WTC11 (cell line): ENCODE data around the gene CR2. TPM values are rescaled to one million over a fixed set of nuclear protein-coding genes. Genes with fewer than 3 reads are reported as not detected.

Experiments
- ATAC-seq: fragments of 200-7000 bp; cut with Tn5 transposase; 2 replicates; pipeline ENCODE4 v1.10.0; 2021; ENCODE audit warnings: mild to moderate bottlenecking, moderate library complexity
- CTCF ChIA-PET: fragments of 300-600 bp; sonication (Branson Sonifier 250); formaldehyde crosslinking; loops from one replicate; lab custom pipeline; 2021; ENCODE audit warnings: antibody characterized with exemption; lab: Charles Lee
- POLR2A ChIA-PET: fragments of 350-600 bp; sonication (Branson Sonifier 250); formaldehyde crosslinking; loops from one replicate; lab custom pipeline; 2021; ENCODE audit warnings: antibody characterized with exemption; lab: Charles Lee
- DNase-seq: peaks from one replicate; pipeline ENCODE4 v3.0.0; 2021; ENCODE audit warnings: low spot score
- H3K27ac Mint-ChIP-seq: 2 replicates; pipeline ENCODE4 v1.8.0; 2021; ENCODE audit warnings: mixed read lengths
- H3K27me3 Mint-ChIP-seq: 2 replicates; pipeline ENCODE4 v1.8.0; 2021; ENCODE audit warnings: low read depth, mild to moderate bottlenecking, moderate library complexity, mixed read lengths
- H3K36me3 Mint-ChIP-seq: 2 replicates; pipeline ENCODE4 v1.8.0; 2021; ENCODE audit warnings: mixed read lengths
- H3K4me1 Mint-ChIP-seq: 2 replicates; pipeline ENCODE4 v1.8.0; 2022; ENCODE audit warnings: mixed read lengths
- H3K4me3 Mint-ChIP-seq: 2 replicates; pipeline ENCODE4 v1.8.0; 2021; ENCODE audit warnings: mild to moderate bottlenecking, moderate library complexity, mixed read lengths
- H3K9me3 Mint-ChIP-seq: 2 replicates; pipeline ENCODE4 v1.8.0; 2021; ENCODE audit warnings: mixed read lengths
- ATF1 ChIP-seq: sonication (generic); formaldehyde crosslinking; IDR thresholded peaks from 2 replicates; pipeline ENCODE4 v1.8.1; 2023; ENCODE audit warnings: mild to moderate bottlenecking, moderate library complexity, missing genetic modification reagents
- ATF6 ChIP-seq: sonication (generic); formaldehyde crosslinking; IDR thresholded peaks from 2 replicates; pipeline ENCODE4 v1.8.1; 2023; ENCODE audit warnings: mild to moderate bottlenecking, missing genetic modification reagents
- CBFB ChIP-seq: sonication (generic); formaldehyde crosslinking; IDR thresholded peaks from 2 replicates; pipeline ENCODE4 v1.8.1; 2022; ENCODE audit warnings: mild to moderate bottlenecking, low read depth, missing genetic modification reagents
- ESRRA ChIP-seq: sonication (generic); formaldehyde crosslinking; IDR thresholded peaks from 2 replicates; pipeline ENCODE4 v1.8.1; 2022; ENCODE audit warnings: mild to moderate bottlenecking, missing genetic modification reagents, borderline replicate concordance
- FOXJ3 ChIP-seq: sonication (generic); formaldehyde crosslinking; IDR thresholded peaks from 2 replicates; pipeline ENCODE4 v1.9.0; 2021; ENCODE audit warnings: missing genetic modification reagents, mild to moderate bottlenecking, borderline replicate concordance
- FOXP1 ChIP-seq: sonication (generic); formaldehyde crosslinking; IDR thresholded peaks from 2 replicates; pipeline ENCODE4 v1.8.0; 2022; ENCODE audit warnings: missing genetic modification reagents, mild to moderate bottlenecking, moderate library complexity, borderline replicate concordance
- FOXP4 ChIP-seq: sonication (generic); formaldehyde crosslinking; IDR thresholded peaks from 2 replicates; pipeline ENCODE4 v1.8.0; 2022; ENCODE audit warnings: mild to moderate bottlenecking, missing genetic modification reagents
- GRHL2 ChIP-seq: fragments of 250-450 bp; sonication (Bioruptor Pico); IDR thresholded peaks from 2 replicates; pipeline ENCODE4 v1.8.0; 2022; ENCODE audit warnings: mild to moderate bottlenecking, moderate library complexity; ENCODE audit not compliant: insufficient replicate concordance, severe bottlenecking
- JUN ChIP-seq: sonication (generic); formaldehyde crosslinking; IDR thresholded peaks from 2 replicates; pipeline ENCODE4 v1.8.0; 2023; ENCODE audit warnings: mild to moderate bottlenecking, missing genetic modification reagents
- KAT7 ChIP-seq: sonication (generic); formaldehyde crosslinking; IDR thresholded peaks from 2 replicates; pipeline ENCODE4 v1.8.1; 2023; ENCODE audit warnings: missing genetic modification reagents, mild to moderate bottlenecking, borderline replicate concordance
- MLX ChIP-seq: sonication (generic); formaldehyde crosslinking; IDR thresholded peaks from 2 replicates; pipeline ENCODE4 v1.8.1; 2023; ENCODE audit warnings: mild to moderate bottlenecking, missing genetic modification reagents, moderate library complexity
- MXD4 ChIP-seq: fragments of 250-450 bp; sonication (Bioruptor Pico); IDR thresholded peaks from 2 replicates; pipeline ENCODE4 v1.8.0; 2021; ENCODE audit warnings: mild to moderate bottlenecking, moderate library complexity, borderline replicate concordance
- NR1H2 ChIP-seq: sonication (generic); formaldehyde crosslinking; IDR thresholded peaks from 2 replicates; pipeline ENCODE4 v1.9.0; 2021; ENCODE audit warnings: mild to moderate bottlenecking, moderate library complexity, missing genetic modification reagents
- RORB ChIP-seq: fragments of 250-450 bp; sonication (Bioruptor Pico); IDR thresholded peaks from 2 replicates; pipeline ENCODE4 v1.9.0; 2021; ENCODE audit warnings: mild to moderate bottlenecking
- USF1 ChIP-seq: sonication (generic); formaldehyde crosslinking; IDR thresholded peaks from 2 replicates; pipeline ENCODE4 v1.8.0; 2022; ENCODE audit warnings: mild to moderate bottlenecking, missing genetic modification reagents
- ZBTB43 ChIP-seq: sonication (generic); formaldehyde crosslinking; IDR thresholded peaks from 2 replicates; pipeline ENCODE4 v1.8.1; 2023; ENCODE audit warnings: mild to moderate bottlenecking, missing genetic modification reagents
- ZNF121 ChIP-seq: sonication (generic); formaldehyde crosslinking; IDR thresholded peaks from 2 replicates; pipeline ENCODE4 v1.8.0; 2023; ENCODE audit warnings: missing genetic modification reagents
- ZNF281 ChIP-seq: sonication (generic); formaldehyde crosslinking; IDR thresholded peaks from 2 replicates; pipeline ENCODE4 v1.8.0; 2023; ENCODE audit warnings: mild to moderate bottlenecking, missing genetic modification reagents
- ZNF532 ChIP-seq: fragments of 250-450 bp; sonication (Bioruptor Pico); IDR thresholded peaks from 2 replicates; pipeline ENCODE4 v1.9.0; 2021; ENCODE audit warnings: mild to moderate bottlenecking, borderline replicate concordance
- ZSCAN18 ChIP-seq: fragments of 250-450 bp; sonication (Bioruptor Pico); IDR thresholded peaks from 2 replicates; pipeline ENCODE4 v2.1.2; 2022; ENCODE audit warnings: mild to moderate bottlenecking, moderate library complexity
- total RNA-seq: library from RNA; stranded (reverse); gene quantifications from 3 replicates; pipeline ENCODE4 v1.2.3, GENCODE V29; 2021

The CR2 gene
- total RNA-seq, 1 experiment from 2014 or later: 3.8 TPM

- TF ChIP-seq FOXP4 (no peak), ZBTB43 (CRISPR knock-in tag) (no peak), ZNF121 (no peak), MXD4 (CRISPR knock-in tag) (no peak), ATF6 (no peak)
Measured at GRCh38 chr1:207407655-207408260, 46.4 kb upstream of the CR2 start (continued).

GRCh38 chr1:207412845-207413244, 41.3 kb upstream of the CR2 start:
- H3K4me3 Mint-ChIP-seq: no peak overlapping the region
- H3K27ac Mint-ChIP-seq: no peak overlapping the region
- H3K9me3 Mint-ChIP-seq: no peaks in the 10 kb centered on the region; the same call in 1 of the 2 replicates
- POLR2A ChIA-PET: no interaction called here
- H3K36me3 Mint-ChIP-seq: no peaks in the 10 kb centered on the region
- ATAC-seq (no peak), DNase-seq (no peak)
- peaks cover 3% of the 10 kb centered on the region for H3K4me1 Mint-ChIP-seq
- H3K27me3 Mint-ChIP-seq: no peaks in the 10 kb centered on the region; the same call in 1 of the 2 replicates
- CTCF ChIA-PET: interaction anchor here (0.9 to 1.1 kb wide), 5 partner anchors 8 to 286 kb away, joined by 3 to 7 read pairs (median 4); partner anchors contain the start of gene CR2
- TF ChIP-seq ZNF281 (CRISPR knock-in tag) (no peak), CBFB (no peak), ATF1 (CRISPR knock-in tag) (no peak), FOXJ3 (no peak), ESRRA (CRISPR knock-in tag) (no peak), MLX (no peak), ZSCAN18 (CRISPR knock-in tag) (no peak), ZNF532 (CRISPR knock-in tag) (no peak), USF1 (CRISPR knock-in tag) (no peak), NR1H2 (CRISPR knock-in tag) (no peak), GRHL2 (CRISPR knock-in tag) (no peak), RORB (no peak), JUN (CRISPR knock-in tag) (no peak), FOXP1 (no peak), KAT7 (no peak)
